Activated CD4-positive, alpha-beta T cell treated with anti-CD3 and anti-CD28 coated beads for 24 hours (primary cell): Measurements from ENCODE around the gene PDE4C.
"Not testable (repeated sequence)": the region's sequence is repeated elsewhere in the genome, so short reads cannot be mapped to it uniquely, and the experiment has no call there.

Experiments
- DNase-seq, 2 donors: peaks; one replicate each; pipeline ENCODE4 v3.0.0-alpha.2; 2020; ENCODE audit warnings: low read depth in 2 of 2

Gene PDE4C

GRCh38 chr19:18223860-18224524 is 2.2 kb downstream of the PDE4C start:
- DNase-seq = no peak

DNA sequence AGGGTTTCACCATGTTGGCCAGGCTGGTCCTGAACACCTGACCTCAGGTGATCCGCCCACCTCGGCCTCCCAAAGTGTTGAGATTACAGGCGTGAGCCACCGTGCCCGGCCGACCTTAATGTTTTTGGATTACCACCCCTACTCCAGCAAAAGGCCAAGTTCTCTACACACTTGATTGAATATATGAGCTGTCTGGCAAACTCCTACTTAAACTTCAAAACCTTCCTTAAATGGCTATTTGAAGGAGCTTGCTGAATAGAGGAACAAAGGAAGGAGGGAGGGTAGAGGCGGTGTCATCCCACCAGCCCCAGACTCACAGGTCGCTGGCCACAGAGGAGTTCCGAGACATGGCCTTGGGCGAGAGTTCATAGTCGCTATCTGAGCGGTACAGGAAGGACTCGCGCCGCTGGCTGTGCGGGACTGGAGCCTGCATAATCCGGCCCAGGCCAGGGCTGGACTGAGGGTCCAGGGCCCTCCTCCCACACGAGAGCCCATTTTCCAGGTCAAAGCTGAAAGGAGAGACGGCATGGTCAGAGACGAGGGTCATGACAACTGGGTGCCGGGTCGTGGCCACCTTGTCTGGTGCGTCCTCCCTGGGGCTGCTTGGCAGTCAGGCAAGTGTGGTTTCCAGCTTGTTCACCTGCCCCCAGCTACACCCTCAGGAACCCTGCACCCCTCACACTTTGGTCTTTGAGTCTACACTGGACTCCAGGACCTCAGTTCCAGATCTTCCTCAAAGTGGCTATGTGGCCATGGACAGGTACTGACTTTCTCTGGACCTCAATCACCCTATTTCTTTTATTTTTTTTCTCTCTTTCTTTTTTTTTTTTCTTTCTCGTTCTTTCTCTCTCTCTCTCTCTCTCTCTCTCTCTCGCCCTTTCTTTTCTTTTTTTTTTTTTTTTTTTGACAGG is 4.2 kb downstream of the PDE4C start:
- DNase-seq = no peak

- no peak for DNase-seq
Measured at GRCh38 chr19:18220632-18221275, 5.5 kb downstream of the PDE4C start.

GRCh38 chr19:18219911-18220631 is 6.2 kb downstream of the PDE4C start:
- no peak for DNase-seq

DNA sequence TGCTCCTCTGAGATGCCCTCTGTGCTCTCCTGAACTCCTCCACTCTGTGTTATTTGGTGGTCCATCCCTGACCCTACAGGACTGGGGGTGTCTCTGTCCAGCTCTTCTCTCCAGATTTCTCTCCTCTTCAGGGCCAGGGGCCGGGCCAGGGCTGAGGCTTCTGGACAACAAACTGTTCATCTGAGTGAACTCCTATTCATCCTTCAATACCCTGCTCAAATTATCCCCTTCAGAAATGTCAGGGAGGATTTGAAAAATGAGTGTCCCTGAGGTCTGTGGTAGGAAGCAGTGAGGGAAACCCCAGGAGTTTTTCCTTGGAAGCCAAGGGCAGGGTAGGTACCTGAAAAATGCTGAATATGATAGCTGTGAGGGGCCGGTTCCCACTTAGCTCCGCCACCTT is 7.6 kb downstream of the PDE4C start:
- DNase-seq = no peak

DNA sequence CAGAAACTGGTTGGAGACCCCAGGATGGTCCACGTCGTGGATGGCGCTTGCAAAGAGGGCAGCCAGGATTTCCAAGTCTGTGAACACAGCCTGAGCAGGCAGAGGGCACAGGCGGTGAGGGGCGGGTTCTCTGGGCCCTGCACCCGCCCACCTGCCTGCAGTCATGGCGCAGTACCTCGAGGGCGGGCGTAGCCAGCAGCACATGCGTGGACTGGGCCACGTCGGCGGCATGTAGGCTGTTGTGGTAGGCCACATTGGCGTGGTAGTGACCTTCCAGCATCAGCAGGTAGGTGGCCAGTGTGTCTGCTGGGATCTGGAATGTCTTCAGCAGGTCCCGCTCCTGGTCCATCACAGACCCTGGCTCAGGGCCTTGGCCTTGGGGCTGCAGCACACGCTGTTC is 8.1 kb downstream of the PDE4C start:
- no peak for DNase-seq

DNA sequence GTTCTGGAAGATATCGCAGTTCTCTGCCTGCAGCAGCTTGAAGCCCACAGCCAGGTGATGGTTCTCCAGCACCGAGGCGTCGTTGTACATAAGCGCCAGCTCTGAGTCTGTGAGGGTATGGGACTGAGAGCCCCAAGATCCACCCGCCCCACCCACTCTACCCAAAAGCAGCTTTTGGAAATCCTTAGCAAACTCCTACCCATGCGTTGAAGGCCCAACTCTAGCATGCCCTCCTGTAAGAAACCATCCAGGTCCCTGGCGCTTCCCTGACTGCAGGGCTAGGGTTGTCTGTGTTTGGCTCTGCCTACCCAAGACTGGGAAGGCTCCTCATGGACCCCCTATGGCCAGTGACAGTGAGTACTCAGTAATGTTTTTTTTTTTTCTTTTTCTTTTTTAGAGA is 9.4 kb downstream of the PDE4C start:
- no peak for DNase-seq

DNA sequence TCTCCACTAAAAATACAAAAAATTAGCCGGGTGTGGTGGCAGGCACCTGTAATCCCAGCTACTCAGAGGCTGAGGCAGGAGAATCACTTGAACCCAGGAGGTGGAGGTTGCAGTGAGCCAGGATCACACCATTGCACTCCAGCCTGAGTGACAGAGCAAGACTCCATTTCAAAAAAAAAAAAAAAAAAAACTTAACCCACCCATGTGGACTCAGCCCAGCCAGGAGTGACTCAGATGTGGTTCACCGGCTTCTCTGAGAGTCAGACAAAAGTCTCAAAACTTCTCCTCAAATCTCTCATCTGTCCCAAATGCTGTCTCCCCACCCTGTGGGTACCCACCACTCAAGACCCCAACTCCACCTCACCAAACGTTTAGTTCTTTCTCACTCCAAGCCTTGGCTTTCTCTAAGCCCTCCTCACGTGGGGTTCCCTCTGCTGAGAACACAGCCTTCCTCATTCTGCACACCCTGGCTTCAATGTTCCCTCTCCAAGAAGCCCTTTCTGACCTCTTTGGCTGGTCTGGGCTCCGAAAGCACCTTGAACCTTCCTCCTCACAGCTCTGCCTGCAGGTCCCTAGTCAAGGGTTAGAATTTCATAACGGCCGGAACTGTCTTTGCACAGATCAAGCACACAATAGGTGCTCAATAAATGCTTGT is 11.3 kb downstream of the PDE4C start:
- DNase-seq = no peak

DNA sequence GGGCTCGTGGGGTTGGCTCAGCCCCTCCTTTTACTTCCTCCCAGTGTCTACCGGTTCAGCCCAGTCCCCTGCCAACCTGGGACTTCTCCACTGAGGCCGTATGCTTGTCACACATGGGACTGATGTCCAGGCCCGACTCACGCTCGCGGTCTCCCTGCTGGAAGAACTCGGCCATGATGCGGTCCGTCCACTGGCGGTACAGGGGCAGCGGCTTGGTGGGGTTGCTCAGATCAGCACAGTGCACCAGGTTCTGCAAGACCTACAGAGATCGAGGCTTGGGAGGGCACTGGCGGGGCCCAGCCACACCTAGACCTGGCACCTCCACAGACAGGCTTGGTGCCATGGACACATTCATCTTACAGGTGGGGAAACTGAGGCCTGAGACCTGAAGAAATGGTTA is 14.6 kb downstream of the PDE4C start:
- DNase-seq = no peak

GRCh38 chr19:18209912-18210311 is 16.3 kb downstream of the PDE4C start:
- not testable (repeated sequence) for DNase-seq

DNA sequence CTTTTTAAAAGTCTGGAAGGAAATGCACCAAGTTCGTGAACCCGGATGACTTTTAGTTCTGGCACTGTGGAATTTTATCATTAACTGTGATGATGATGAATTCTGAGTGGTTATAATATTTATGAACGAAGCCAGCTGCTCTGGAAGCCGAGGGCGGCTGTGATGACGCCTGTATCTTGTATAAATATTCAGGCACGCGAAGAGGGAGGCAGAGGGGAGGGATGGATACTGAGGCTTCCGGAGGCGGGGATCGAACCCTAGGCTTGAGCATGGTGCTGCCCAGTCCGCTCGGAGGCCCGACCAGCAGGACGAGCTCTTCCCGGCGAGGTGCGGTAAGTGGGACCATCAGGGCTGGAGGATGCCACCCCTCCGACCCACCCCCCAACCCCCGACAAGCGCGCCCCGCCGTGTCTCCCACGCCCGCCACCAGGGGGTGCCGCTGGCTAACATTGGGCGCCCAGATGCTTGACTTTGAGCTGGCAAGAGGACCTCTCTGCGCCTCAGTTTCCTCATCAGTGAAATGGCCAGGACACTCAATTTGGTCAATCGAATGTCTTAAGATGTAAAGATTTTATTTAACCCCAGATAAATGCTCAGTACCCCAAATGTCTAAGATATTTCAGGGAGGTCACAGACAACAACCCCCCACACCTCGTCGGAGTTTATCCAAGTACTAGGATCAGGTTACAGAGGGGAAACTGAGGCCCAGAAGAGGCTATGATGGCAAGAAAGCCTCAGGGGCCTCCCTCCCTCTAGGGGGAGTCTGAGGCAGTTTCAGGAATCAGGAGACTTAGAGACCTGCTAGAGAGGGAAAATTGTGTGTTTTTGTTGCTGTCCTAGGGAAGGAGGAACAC is 17.9 kb downstream of the PDE4C start:
- peak in 1 of 2 donors; percentile 46 for DNase-seq

- no peak for DNase-seq
Measured at GRCh38 chr19:18206018-18206417, 20.2 kb downstream of the PDE4C start.

DNA sequence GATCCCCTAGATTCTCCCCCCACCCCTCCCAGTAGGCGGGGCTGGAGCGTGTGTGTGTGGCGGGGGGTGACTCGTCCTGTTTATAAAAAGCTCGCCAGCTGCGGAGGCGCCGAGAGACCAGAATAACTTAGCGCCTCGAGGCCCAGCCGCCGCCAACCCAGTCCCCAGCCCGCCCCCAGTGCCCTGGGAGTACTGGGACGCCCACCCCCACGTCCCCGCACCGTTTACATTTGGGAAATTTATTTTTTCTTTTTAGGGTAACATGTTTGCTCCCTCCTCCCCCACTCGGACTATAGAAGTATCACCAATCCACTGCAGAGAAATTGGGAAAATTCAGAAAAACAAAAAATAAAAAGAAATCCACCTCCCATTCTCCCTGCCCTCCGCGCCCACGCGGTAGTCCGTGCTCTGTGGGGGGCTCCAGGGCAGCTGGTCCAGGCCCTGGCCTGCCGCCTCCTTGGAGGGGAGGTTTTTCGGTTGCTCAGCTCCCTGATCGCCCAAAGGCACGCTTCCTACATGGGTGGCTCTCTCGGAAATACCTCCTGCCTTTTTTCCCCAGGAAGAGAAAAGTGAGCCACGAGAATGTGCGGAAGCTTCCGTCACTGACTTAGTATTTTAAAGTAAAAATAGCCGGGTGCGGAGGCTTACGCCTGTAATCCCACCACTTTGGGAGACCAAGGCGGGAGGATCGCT is 20.9 kb downstream of the PDE4C start:
- peak in 1 of 2 donors; percentile 34 for DNase-seq

DNA sequence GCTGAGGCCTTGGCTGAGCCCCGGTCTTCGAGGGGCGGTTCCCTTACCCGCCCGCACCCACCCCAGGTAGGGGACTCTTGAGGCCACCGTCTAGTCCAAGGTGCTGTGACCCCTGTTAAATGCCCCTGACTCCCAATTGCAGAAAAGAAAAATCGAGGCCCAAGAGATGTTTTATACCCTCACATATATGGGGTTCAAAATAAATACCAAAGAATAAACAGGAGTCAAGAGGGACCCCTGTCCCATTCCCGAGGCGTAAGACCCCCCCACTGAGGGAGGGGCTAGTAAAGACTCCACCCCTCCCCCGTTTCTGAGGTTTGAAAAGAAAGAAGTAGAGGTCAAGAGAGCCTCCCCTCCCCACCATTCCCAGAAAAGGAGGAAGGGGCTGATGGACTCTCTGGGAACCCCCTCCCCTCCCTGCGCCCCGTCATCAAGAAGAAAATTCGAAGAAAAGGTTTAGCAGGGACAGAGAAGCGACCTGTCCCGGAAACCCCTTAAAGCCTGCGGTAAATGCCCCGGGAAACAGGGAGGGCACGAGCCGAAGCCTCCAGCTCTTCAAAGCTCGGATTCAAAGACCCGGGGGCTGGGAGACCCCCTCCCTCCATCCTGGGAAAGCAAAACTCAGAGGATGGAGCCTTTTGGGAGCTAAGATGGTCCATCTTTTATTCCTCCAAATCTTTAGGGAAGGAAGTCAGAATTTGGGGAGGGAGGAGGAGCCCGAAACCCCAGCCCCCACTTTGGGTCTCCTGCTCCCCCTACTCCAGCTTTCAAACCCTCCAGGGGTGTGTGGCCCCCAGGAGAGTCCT is 21.6 kb downstream of the PDE4C start:
- DNase-seq = peak in 1 of 2 donors; percentile 15

GRCh38 chr19:18203863-18204393 is 22.3 kb downstream of the PDE4C start, which contains the start of gene RAB3A:
RAB3A (minus strand) TSS chr19:18204042; CDS start chr19:18202740, 1,302 bp downstream.
- peak; percentile 98 to 99 for DNase-seq

DNA sequence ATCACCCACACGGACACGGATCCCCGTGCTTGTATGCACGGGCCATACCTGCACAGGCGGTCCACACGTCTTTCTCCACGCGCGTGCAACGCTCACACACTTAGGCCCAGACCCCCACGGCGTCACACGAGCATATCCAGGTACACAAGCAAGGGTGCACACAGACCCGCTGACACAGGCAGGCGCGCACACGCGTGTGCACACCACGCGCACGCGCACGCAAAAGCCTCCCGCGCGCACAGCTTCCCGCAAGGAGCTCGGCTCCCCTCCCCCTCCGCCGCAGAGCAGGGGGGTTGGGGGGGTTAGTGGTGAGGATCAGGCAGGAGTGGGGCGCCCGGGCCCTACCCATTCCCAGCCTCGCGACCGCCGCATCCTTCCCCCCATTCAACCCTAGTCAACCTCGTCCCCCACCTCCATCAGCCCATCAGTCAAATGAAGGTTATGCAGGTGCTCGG is 22.8 kb downstream of the PDE4C start:
- DNase-seq = peak in 1 of 2 donors; percentile 18

DNA sequence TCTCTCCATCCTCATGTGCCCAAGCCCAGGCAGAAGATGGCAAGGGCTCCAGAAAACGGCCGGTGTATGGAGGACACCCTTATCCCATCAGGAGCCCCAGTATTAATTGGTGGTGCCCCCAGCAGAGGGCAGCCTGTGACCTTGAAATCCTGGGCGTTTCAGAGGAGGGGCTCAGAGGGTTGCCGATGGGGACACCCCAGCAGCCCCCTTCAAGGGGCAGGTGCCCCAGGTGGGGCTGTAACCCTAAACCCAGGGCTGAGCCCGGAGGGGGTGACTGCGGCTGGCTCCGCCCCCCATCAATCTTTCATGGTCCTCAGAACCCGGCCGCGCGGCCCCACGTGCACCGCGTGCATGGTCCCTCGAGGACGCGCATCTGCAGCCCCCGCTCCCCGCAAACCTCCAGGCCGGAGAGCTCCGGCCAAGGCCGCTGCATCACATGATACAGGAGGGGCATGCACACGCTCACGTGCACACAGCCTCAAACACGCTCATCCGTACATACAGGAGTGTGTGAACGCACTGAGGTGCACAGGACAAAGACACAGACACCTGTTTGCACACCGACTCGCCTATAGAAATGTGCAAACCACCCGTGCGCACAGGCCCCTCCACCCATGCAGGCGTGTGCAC is 23.3 kb downstream of the PDE4C start:
- no peak for DNase-seq

DNA sequence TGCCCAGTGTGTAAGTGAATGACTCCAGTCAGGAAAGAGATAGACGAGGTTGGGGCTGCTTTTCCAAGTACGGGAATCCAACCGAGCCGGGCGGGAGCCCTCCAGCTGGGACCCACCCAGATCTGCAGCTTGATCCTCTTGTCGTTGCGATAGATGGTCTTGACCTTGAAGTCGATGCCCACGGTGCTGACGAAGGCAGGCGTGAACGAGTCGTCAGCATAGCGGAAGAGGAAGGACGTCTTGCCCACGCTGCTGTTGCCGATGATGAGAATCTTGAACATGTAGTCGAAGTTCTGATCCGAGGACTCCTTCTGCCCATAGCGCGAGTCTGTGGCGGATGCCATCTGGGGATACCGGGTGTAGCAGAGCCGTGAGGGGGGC is 23.9 kb downstream of the PDE4C start:
- no peak for DNase-seq
